ENCODE measurements around the gene CASP5.

GRCh38 chr11:104970756-104971155 is 52.2 kb downstream of the CASP5 start:
- TF ChIP-seq CTCF (conservative IDR thresholded peaks at IDR 0.05; ENCODE audit: low read depth, low read length) (no peak), EZH2 (IDR thresholded peaks at IDR 0.05; ENCODE audit: low read length, unreplicated experiment) (no peak)
